CD4-positive, alpha-beta T cell treated with Interleukin-6 for 4 hours (primary cell): ENCODE data around the gene CARD6.
A peak's percentile ranks its signal among the peaks of the same experiment; 100 is the strongest.
"Not testable (repeated sequence)": the region's sequence is repeated elsewhere in the genome, so short reads cannot be mapped to it uniquely, and the experiment has no call there.

Source experiments
- DNase-seq: peaks from one replicate; pipeline ENCODE4 v3.0.0-alpha.2; 2020; ENCODE audit warnings: mixed read lengths

Gene CARD6, protein sequence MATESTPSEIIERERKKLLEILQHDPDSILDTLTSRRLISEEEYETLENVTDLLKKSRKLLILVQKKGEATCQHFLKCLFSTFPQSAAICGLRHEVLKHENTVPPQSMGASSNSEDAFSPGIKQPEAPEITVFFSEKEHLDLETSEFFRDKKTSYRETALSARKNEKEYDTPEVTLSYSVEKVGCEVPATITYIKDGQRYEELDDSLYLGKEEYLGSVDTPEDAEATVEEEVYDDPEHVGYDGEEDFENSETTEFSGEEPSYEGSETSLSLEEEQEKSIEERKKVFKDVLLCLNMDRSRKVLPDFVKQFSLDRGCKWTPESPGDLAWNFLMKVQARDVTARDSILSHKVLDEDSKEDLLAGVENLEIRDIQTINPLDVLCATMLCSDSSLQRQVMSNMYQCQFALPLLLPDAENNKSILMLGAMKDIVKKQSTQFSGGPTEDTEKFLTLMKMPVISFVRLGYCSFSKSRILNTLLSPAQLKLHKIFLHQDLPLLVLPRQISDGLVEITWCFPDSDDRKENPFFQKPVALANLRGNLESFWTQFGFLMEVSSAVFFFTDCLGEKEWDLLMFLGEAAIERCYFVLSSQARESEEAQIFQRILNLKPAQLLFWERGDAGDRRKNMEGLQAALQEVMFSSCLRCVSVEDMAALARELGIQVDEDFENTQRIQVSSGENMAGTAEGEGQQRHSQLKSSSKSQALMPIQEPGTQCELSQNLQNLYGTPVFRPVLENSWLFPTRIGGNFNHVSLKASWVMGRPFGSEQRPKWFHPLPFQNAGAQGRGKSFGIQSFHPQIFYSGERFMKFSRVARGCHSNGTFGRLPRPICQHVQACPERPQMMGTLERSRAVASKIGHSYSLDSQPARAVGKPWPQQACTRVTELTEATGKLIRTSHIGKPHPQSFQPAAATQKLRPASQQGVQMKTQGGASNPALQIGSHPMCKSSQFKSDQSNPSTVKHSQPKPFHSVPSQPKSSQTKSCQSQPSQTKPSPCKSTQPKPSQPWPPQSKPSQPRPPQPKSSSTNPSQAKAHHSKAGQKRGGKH

DNA sequence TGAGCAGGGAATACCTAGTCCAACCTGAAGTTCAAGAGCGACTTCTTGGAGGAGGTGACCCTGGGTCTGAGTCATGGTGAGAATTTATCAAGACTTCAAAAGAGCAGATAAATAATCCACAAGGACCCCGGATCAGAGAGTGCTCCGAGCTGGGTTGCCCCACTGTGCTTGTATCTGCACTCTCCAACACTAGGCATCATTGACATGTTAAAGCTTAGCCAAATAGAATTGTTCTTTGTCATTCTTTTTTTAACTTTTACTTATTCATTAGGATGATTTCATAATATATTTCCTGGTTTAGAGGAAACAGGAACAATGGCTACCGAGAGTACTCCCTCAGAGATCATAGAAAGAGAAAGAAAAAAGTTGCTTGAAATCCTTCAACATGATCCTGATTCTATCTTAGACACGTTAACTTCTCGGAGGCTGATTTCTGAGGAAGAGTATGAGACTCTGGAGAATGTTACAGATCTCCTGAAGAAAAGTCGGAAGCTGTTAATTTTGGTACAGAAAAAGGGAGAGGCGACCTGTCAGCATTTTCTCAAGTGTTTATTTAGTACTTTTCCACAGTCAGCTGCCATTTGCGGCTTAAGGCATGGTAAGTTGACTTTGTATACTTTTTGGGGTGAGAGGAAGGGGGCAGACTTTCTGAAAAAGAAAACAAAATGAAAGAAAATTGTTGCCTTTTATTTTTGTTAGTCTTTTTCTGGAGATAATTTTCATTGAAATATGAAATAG lies at the start of gene CARD6:
CARD6 (plus strand) TSS at position 300 of the 738 bp plus-strand sequence; CDS start at position 316, 16 bp downstream.
- peak; percentile 13 for DNase-seq

DNA sequence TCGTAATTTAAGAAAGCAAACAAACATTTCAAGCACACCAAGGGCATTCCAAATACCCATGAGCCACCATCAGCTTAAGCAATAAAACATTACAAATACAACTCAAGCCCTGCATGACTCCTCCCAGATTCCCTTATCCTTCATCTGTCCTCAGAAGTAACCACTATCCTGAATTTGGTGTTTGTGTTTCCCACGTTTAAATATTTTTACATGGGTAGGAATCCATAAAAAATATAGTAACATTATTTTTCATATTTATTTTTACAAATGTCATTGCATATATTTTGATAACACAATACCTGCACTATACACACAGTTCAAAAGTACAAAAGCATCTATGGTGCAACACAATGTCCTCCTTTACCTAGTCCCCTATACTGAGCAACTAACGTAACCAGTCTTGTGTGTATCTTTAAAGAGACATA lies 49.4 kb upstream of the CARD6 start:
- DNase-seq: no peak

DNA sequence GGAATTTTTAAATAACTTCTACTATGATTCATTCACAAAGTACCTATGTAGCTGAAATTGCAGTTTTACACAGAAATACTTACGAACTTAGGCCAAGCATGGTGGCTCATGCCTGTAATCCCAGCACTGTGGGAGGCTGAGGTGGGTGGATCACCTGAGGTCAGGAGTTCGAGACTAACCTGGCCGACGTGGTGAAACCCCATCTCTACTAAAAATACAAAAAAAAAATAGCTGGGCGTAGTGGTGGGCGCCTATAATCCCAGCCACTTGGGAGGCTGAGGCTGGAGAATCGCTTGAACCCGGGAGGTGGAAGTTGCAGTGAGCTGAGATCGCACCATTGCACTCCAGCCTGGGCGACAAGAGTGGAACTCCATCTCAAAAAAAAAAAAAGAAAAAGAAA lies 48.5 kb upstream of the CARD6 start:
- DNase-seq: not testable (repeated sequence)

DNA sequence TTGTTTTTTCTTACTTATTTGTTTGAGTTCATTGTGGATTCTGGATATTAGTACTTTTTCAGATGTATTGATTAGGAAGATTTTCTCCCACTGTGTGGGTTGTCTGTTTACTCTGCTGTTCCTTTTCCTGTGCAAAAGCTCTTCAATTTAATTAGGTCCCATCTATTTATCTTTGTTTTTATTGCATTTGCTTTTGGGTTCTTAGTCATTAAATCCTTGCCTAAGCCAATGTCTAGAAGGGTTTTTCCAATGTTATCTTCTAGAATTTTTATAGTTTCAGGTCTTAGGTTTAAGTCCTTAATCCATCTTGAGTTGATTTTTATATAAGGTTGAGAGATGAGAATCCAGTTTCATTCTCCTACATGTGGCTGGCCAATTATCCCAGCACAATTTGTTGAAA lies 46.8 kb upstream of the CARD6 start:
- DNase-seq: not testable (repeated sequence)

DNA sequence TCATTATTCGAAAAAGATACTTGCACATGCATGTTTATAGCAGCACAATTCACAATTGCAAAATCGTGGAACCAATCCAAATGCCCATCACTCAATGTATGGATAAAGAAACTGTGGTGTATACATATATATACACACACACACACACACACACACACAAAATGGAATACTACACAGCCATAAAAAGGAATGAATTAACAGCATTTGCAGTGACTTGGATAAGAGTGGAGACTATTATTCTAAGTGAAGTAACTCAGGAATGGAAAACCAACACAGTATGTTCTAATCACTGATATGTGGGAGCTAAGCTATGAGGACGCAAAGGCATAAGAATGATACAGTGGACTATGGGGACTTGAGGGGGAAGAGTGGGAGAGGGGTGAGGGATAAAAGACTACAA lies 46.3 kb upstream of the CARD6 start:
- not testable (repeated sequence) for DNase-seq

DNA sequence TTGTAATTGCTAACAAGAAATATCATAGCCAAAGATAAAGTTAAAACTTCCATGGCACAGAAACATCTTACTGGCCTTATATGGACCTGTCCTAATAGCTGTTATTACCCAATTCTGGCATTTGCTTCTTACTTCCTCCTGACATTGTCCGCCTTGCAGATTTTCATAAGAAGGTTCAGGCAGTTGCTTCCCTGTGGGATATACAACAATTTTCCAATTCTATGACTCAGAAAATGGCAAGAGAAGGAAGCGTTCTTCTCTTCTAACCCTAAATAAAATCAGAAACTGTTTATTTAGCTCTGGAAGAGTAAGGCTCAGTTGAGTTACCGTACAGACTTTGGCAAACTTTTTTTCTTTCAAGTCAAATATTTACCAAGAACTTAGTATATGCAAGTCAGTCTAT lies 44.7 kb upstream of the CARD6 start:
- DNase-seq: no peak

DNA sequence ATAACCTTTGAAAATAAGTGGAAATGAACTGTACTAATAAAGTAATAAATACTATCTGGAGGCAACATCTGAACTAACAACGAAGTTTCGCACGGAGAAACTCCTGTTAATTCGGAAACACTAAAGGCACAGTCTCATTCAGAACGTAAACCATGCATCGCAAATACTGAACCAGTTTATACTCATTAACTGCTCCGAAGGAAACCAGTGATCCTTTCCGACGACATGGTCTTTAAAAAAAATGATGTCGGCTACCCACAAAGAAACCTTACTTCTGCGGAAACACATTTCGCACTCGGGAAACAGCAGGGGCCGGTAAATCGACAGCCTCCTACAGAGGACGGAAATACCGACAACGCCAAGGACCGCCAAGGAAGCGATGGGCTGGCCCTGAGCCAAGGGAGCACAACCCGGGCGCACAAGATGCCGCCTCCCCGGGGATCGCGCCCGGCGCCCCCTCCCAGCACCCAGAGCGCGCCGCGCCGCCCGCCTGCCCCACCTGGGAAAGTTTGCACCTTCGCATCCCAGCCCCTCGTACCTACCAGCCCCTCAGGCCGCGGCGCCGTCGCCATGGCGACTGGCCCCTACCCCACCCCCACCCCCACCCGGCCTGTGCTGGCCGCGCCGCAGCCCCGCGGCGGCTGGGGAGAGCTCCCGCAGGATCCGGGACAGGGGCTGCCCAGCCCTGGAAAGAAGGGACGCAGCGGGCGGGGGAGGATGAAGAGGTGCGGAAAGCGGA lies 43.7 kb upstream of the CARD6 start:
- peak; percentile 84 for DNase-seq

DNA sequence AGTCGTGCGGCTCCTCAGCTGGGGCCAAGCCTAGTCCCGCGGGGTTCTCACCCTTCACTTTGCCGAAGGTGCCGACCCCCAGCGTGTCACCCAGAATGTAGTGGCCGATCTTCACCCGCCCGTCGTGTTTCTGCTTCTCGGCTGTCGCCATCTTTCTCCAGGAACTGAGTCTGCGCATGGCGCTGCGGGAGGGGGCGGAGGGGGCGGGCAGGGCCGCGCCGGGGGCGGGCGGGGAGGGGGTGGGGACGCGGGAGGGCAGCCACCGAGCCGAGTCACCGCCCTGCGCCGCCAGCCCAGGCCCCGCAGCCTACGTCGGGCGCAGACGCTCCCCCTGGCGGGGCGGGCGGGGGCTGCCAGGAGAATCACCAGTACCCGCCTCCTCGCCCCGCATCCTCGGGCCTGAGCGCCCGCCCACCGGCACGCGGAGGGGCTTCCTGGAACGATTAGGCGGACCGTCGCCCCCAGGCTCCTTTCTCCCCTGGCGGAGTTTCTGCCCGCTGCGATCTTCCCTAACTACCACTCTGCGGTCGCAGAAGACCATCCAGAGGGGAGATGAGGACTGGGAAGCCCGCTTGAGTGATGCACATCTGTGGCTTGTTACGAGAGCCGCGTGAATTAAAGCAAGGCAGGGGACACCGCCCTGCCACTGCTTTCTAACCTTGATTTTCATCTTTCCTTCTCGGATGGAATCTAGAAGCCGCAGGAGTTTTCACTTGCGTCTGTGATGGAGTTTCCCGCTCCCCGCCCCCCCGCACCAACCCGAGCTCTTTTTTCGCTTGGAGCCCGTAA lies 43.0 kb upstream of the CARD6 start, which contains the start of gene PRKAA1:
PRKAA1 (minus strand) TSS at position 363 of the 789 bp plus-strand sequence; CDS start at position 178, 185 bp downstream.
- DNase-seq: peak; percentile 93

DNA sequence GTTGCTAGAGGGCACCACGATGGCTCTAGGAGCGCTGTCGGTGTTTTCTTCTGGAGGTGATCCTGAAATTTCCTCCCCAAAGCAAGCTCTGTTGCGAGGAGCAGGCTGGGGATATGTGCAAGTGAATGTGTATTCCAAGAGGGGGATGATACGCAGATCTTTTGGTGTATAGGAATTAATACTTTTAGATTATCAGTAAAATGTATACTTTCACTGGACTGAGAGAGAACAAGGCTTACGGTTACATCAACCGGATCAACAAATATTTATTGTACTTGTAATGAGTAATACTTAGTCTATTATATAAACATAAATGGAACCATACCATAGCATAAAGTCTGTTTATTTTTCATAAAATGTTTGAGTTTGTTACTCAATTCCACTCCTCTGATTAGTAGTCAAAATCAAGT lies 42.4 kb upstream of the CARD6 start:
- no peak for DNase-seq

DNA sequence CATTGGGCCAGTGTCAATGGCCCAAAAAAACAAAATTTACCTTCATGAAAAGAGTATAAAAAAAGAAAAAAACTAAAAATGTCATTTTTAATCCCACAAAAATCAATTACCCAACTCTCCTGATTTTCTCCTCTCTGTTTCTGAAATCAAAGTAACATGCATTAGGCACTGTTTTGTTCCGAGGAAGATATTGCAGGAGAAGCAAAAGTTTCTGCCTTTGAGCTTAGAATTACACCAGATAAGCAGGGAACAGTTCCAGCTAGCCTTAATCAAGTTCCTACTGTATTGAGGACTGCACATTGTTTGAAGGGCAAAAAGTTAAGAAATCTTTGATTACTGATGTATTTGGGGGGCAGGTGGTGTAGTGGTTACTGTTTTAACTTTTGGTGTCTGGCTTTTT lies 41.9 kb upstream of the CARD6 start:
- no peak for DNase-seq

DNA sequence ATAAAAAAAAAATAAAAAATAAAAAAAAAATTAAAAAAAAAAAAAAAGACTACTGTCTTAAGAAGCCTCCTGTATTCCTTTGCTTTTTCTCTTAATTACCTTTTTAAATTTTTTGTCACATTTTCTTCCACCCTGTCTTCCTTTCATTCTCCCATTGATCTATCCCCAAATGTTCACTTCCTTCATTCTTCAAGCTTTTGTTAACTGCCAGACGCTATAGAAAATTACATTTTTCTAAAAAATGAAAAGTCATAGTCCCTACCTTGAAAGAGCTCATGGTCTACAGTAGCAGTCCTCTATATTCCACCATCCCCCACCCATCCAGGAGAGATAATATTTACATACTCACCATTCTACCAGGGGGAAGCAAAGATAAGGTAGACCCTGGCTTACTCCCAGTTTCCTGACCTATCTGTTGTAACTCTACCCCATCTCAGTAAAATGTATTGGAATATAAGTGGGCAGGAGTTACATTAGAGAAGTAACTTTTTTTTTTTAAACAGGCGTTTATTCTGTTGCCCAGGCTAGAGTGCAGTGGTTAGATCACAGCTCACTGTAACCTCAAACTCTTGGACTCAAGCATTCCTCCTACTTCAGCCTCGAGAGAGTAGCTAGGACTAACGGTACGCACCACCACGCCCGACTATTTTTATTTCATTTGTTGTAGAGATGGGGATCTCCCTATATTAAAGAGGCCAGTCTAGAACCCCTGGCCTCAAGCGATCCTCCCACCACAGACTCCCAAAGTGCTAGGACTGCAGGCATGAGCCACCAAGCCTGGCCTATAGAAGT lies 39.2 kb upstream of the CARD6 start:
- DNase-seq: no peak

DNA sequence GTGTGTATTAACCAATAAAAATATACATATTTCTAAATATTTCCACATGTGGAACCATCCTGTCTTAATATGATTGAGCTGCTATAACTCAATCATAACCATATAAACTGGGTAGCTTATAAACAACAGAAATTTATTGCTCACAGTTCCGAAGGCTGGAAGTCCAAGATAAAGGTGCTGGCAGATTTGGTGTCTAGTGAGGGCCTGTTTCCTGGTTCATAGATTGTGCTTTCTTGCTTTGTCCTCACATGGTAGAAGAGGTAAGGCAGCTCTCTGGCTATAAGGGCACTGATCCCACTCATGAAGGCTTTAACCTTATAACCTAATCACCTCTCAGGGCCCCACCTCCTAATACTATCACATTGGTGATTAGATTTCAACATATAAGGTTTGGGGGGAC lies 29.0 kb upstream of the CARD6 start:
- DNase-seq: no peak

DNA sequence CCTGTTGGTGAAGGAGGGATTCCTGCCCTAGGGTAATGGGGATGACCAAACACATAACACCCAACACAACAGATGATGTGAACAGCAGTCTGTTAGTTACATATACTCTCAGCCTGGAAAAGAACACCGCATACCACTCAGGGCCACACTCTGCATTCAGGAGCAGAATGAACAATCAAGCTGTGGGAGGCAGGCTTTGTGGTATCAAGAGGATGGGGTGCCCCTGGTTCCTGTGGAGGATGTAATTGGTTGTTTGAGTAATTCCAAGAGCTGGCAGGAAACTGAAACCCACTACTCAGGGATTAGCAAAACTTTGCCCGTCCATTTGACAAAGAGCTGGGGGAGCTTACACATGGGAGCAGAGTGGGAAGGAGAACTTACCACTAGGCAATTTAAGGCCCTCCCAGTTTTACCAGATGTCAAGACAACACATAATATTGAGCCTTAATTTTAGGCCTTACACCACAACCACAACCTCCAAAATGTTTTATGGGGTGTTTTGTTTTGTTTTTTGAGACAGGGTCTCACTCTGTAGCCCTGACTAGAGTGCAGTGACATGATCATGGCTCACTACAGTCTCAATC lies 27.4 kb upstream of the CARD6 start:
- no peak for DNase-seq

DNA sequence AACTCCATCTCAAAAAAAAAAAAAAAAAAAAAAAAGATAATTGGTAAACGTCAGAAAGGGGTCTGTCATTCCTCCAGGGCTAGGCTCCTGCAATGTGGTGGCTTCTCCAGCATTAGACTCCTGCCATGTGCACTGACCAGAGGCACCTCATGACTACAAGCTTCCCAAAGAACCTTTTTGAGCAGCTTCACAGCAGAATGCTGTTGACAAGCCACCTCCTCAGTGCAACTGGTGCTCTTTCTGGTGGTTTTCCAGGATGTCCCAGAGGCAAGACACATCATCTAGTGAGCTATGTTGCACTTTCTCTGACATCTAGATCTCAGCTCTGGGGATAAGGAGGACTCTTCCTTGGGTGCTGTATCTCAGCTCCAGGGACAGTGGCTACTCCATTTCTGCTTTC lies 17.7 kb upstream of the CARD6 start:
- no peak for DNase-seq

DNA sequence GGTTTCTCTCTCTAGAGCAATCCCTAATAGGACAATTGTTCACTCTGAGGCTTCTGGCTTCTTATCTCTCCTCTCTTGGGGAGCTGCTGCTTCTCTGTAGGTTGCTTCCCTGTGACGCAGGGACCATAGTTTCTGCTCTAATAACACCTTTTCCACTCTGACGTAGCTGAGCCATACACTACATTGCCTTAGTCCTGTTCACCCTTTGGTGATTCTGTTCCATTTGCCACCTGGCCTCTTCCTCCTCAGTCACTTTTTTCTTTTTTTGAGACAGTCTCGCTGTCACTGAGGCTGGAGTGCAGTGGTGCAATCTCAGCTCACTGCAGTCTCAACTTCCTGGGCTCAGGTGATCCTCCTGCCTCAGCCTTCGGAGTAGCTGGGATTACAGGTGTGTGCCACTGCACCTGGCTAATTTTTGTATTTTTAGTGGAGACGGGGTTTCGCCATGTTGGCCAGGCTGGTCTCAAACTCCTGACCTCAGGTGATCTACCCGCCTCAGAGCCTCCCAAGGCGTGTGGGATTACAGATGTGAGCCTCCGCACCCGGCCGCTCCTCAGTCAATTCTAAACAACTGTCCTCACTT lies 15.6 kb upstream of the CARD6 start:
- DNase-seq: not testable (repeated sequence)

DNA sequence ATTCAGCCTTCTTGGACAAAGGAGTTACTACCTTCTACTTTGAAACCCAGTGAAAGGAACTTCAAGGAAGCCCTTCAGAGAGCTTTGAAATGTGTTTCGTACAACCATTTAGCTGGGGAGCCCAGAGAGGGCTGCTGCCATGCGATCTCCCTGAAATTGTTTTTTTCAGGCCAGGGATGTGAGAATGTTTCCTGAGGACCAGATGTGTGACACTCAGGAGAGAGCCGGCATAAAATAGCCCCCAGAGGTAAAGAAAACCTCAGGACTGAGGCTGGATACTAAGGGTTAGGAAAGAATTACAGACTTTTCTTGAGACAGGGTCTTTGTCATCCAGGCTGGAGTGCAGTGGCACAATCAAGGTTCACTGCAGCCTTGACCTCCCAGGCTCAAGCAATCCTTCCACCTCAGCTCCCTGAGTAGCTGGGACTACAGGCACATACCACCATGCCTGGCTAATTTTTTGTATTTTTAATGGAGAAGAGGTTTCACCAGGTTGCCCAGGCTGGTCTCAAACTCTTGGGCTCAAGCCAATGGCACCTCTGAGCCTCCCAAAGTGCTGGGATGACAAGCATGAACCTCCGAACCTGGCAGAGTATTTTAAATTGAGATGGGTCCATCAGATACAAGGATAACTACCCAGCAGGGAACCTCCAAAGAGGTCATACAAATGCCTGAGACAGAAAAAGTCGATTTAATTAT lies 14.5 kb upstream of the CARD6 start:
- DNase-seq: no peak

DNA sequence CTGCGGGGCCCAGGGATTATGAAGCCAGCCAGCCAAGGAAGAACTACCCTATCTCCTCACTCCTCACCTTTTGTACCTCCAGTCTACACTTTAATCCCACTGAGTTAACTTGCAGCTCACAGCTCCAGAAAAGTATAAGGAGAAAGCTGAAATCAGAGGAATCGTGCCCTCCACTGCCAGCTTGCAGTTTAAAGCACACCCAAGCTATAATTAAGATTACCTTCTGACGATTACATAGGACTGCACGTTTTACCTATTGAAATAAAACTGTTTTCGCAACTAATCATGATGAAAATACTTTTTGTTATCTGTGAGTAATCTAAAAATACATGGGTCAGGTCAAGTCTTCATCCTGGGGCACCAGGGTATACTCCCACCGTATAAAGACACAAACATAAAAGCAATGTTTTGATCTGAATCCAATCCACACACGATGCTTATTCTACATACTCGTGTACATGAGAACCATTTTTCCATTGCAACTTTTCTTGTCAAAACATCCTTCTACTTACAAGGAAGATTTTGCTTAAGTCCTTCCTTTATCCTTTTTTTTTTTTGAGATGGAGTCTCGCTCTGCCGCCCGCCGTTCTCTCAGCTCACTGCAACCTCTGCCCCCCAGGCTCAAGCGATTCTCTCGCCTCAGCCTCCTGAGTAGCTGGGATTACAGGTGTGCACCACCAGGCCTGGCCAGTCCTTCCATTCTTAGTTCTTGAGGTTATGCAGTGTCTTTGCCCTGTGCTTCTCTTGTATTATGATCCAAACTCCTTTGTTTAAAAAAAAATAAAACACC lies 13.8 kb upstream of the CARD6 start:
- DNase-seq: no peak
